ENCODE results near the gene DTX1.

Gene DTX1

GRCh38 chr12:113072136-113072535, 15.6 kb downstream of the DTX1 start:
- no peak for DNase-seq

GRCh38 chr12:113073586-113073985, 17.1 kb downstream of the DTX1 start:
- no peak for DNase-seq

DNA sequence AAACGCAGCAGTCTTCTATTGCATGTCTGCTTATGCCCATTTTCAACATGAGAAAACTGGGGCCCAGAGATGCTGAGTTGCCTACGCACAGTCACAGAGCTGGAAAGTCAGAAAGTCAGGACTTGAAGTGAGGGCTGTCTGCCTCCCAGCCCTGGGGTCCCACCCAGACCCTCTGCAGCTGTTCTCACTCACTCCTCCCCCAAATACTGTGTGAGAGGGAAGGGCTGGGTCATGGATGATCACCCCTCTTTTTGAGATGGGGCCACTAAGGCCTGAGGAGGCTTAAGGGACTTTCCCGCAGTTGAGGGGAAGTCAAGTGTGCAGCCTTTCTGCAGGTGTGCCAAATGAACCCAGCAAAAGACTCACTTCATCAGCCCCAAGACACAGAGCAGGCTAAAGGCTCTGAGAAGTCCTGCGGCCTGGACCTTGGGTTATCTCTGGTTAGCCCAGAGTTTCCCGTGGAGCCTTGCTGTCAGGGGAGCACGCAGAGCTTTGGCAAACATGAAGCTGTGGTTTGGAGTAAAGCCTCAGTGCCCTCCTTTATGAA, 18.7 kb downstream of the DTX1 start:
- DNase-seq: no peak

- no peak for DNase-seq
Measured at GRCh38 chr12:113077057-113077858, 20.7 kb downstream of the DTX1 start.

GRCh38 chr12:113077859-113078255, 21.3 kb downstream of the DTX1 start:
- no peak for DNase-seq

GRCh38 chr12:113081873-113082272, 25.3 kb downstream of the DTX1 start:
- DNase-seq: no peak

- no peak for DNase-seq
Measured at GRCh38 chr12:113082486-113083148, 26.1 kb downstream of the DTX1 start.

DNA sequence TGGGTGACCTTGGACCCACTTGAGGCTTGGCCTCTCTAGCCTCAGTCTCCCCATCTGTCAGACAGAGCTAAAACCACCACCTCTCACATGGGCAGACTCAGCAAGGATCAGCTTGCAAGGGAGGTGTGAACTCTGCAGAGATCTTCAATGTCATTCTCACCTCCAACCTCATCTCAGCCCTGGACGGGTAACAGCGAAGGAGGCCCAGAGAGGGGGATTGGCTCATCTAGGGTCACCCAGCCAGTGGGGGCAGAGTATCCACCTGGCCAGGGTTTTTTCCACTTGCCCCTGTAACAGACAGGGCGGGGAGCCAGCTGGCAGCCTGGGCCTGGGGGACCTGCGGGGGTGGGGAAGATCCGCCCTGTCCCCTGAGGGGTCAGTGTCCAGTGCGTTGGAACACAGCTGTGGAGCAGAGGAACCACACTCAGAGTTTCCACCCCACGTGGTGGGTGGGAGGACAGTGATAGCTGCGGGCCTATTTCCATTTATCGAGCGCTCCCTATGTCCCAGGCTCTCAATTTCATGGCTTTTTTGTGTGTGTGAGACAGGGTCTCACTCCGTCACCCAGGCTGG, 27.4 kb downstream of the DTX1 start:
- no peak for DNase-seq

GRCh38 chr12:113086249-113087164, 30.0 kb downstream of the DTX1 start:
- DNase-seq: no peak

GRCh38 chr12:113087193-113087592, 30.7 kb downstream of the DTX1 start:
- no peak for DNase-seq

- no peak for DNase-seq
Measured at GRCh38 chr12:113088037-113088436, 31.5 kb downstream of the DTX1 start.

- no peak for DNase-seq
Measured at GRCh38 chr12:113088971-113089756, 32.6 kb downstream of the DTX1 start.

- DNase-seq: no peak
Measured at GRCh38 chr12:113089839-113090238, 33.3 kb downstream of the DTX1 start.

DNA sequence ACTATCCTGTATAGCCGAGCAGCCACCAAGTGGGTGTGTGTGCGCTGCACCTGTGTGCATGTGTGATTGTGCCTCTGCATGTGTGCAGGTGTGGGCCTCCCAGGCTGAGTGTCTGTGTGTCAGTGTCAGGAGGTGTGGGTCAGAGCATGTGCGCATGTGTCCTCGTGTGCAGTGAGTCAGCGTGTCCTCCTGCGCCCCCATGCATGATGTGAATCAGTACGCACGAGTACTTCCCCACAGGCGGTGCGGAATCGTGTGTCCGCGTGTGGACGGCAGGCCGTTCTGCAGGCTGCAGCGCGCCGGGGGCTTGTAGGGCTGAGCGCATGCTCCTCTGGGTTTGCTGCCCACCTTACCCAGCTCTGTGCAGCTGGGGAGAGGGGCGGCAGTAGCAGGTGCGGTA, 34.2 kb downstream of the DTX1 start:
- DNase-seq: no peak

DNA sequence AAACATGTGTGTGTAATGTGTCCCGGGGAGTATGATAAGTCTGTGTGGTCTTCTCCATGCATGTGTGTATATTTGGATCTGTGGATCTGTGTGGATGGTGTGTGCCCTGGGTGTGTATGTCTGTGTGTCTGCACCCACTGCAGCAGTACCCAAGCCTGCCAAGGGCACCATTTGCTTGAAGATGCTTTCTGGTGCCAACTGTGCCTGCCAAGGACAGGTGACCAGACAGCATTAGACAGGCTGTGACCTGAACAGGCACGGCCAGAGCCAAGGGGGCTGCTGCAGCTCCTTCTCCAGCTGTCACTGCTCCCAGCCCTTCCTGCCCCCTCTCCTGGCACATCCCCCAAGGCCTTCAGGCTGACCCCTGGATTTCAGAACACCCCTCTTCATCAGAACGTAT, 35.0 kb downstream of the DTX1 start:
- no peak for DNase-seq

DNA sequence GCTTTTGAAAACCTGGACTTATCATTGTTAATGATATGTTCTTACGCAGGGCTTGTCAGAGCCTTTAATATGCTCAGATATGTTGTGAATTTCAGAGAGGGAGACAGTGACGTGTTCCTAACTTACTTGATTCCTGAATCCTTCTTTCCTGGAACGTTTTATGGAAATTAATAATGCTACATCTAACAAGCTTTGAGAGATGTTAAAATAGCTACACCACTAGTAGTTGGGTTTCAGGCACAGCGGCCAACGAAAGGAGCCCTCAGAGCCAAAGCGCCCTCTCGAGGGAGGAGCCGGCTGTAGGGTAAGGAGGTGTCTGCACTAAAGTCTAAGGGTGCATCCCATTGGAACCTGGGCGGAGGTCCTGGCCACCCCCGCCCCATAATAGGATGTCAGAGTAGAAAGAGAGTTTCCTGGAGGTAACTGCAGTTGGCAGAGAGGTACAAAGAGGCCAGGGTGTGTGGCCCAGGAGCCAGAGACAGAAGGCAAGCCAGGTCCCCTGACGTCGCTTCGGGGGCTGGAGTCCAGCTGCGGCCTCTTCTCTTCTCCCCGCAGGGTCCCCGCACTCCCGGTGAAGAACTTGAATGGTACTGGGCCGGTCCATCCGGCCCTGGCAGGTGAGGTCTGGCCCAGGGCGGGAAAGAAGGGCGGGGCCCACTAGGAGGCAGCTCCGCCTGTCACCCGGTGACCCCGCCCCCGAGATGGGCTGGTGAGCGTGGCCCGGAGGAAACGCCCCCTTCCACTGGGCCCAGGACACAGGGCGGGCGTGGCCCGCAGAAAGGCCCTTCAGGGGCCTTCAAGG, 36.3 kb downstream of the DTX1 start:
- DNase-seq: no peak

DNA sequence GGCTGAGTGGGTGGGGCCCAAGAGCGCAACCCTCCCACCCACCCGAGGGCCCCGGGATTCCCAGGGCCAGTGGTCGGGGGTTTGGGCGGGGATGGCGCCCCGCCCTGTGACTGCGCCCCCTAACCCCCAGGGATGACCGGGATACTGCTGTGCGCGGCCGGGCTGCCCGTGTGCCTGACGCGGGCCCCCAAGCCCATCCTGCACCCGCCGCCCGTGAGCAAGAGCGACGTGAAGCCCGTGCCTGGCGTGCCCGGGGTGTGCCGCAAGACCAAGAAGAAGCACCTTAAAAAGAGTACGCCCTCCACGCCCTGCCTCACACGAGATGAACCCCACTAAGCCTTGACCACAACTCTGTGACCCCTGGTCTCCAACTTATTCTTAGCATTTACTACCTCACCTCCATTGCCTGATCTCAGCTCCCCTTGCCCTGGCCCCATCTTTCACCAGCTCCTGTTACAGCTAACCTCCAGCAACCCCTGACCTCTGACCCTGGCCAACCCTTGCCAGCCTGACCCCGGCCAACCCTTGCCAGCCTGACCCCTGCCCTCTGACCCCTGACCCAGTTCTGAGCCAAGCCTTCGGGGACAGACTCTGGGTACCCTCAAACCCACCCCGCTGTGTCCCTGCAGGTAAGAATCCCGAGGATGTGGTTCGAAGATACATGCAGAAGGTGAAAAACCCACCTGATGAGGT, 37.0 kb downstream of the DTX1 start:
- no peak for DNase-seq

DNA sequence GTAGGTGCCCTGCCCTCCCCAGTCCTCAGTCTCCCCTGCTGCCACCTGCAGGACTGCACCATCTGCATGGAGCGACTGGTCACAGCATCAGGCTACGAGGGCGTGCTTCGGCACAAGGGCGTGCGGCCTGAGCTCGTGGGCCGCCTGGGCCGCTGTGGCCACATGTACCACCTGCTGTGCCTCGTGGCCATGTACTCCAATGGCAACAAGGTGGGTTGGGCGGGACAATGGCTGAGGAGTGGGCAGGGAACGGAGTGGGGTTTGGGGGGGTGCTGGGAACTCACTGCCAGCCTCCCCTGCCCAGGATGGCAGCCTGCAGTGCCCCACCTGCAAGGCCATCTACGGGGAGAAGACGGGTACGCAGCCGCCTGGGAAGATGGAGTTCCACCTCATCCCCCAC, 38.2 kb downstream of the DTX1 start:
- no peak for DNase-seq

- DNase-seq: no peak
Measured at GRCh38 chr12:113095405-113095804, 38.9 kb downstream of the DTX1 start.

DNA sequence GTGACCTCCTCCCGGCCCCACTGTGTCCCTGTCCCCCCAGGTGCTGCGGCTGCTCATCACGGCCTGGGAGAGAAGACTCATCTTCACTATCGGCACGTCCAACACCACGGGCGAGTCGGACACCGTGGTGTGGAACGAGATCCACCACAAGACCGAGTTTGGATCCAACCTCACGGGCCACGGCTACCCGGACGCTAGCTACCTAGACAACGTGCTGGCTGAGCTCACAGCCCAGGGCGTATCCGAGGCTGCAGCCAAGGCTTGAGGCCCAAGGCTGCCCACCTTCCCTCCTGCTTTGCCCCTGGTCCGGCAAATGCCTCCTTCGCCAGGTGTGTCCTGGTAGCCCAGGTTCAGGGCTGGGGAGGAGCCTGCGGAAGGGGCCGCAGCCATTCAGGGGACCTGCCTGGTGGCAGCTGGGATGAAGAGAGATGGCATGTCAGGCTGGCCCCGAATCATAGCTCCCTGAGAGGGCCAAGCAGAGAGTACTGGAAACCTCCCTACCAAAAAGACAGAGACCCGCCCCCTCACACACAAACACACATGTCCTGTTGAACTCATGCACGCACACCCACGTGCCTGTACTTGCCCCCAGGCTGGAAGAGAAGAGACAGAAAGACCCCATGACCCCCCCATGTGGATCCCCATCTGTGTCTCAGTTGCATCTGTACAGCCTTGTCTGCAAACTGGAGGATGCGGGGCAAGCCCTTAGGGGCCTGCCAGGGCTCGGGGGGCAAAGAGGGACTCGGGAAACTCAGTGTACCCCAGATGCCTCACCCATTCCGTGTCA, 40.3 kb downstream of the DTX1 start:
- DNase-seq: no peak

Data from right hindlimb (tissue), 1 donor.